ENCODE results near the gene ZNF398.

The ZNF398 gene

DNA sequence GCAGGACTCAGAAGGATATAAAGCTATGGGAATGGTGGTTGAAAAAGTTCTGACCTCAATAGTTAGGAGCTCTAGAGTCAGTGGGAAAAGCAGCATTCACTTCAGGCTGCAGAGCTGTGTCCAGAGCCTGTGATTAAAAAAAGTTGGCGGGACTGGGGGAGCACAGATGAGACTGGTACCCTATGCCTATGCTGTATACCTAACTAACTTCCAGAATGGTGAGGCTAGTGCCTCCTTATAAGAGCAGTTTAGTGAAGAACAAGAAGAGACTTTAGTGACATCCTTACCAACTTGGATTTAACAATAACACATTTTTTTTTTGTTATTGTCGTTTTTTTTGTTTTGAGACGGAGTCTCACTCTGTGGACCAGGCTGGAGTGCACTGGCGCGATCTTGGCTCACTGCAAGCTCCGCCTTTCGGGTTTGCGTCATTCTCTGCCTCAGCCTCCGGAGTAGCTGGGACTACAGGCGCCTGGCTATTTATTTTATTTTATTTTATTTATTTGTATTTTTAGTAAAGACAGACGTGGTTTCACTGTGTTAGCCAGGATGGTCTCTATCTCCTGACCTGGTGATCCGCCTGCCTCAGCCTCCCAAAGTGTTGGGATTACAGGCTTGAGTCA is 41.5 kb downstream of the ZNF398 start:
- FAIRE-seq (no peak), DNase-seq (ENCODE audit: insufficient read length, low spot score) (no peak)
- TF ChIP-seq POU2F2 (IDR thresholded peaks at IDR 0.05; ENCODE audit: low read depth, low read length) (no peak), POLR2AphosphoS5 (IDR thresholded peaks at IDR 0.05; ENCODE audit: low read depth, low read length) (no peak), POLR2A (IDR thresholded peaks at IDR 0.05; ENCODE audit: low read depth, low read length) (no peak), TAF1 (IDR thresholded peaks at IDR 0.05; ENCODE audit: low read depth, low read length) (no peak), PAX5 (IDR thresholded peaks at IDR 0.05; ENCODE audit: insufficient read depth, low read length, severe bottlenecking) (no peak), SPI1 (IDR thresholded peaks at IDR 0.05; ENCODE audit: low read depth, low read length) (no peak)

DNA sequence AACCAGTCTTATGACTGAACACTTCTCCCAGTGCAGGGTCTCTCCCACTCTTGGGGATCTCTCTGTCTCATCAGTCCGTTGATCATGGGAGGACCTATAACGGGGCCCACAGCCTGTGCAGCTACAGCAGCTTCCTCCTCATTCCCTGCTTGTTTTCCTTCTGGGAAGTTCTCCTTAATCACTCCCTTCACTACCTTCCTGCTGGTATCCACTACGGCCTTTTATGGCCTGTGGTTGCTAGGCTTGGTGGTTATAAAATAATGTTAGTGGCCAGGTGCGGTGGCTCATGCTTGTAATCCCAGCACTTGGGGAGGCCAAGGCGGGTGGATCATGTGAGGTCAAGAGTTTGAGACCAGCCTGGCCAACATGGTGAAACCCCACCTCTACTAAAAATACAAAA is 44.6 kb downstream of the ZNF398 start:
- DNase-seq (ENCODE audit: insufficient read length, low spot score) (no peak), FAIRE-seq (no peak)
- TF ChIP-seq PAX5 (IDR thresholded peaks at IDR 0.05; ENCODE audit: insufficient read depth, low read length, severe bottlenecking) = no peak
- no peak for TF ChIP-seq TAF1 (IDR thresholded peaks at IDR 0.05; ENCODE audit: low read depth, low read length)
- TF ChIP-seq POU2F2 (IDR thresholded peaks at IDR 0.05; ENCODE audit: low read depth, low read length) = no peak
- TF ChIP-seq POLR2A (IDR thresholded peaks at IDR 0.05; ENCODE audit: low read depth, low read length) = no peak
- TF ChIP-seq SPI1 (IDR thresholded peaks at IDR 0.05; ENCODE audit: low read depth, low read length) = no peak
- no peak for TF ChIP-seq POLR2AphosphoS5 (IDR thresholded peaks at IDR 0.05; ENCODE audit: low read depth, low read length)

DNA sequence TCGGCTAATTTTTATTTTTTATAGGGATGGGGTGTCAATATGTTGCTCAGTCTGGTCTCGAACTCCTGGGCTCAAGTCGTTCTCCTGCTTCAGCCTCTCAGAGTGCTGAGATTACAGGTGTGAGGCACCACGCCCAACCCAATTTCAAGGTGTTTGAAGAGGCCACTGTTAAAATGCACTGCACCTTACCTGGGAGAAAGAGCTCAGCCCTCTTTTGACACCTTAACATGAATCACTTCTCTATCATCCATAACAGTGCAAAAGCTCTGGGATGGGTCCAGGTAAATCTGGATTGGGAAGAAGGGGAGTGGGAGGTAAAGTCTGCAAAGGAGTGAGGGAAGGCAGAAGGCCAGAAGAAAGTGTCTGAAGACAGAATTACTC is 47.5 kb downstream of the ZNF398 start:
- DNase-seq (ENCODE audit: insufficient read length, low spot score) = no peak
- no peak for FAIRE-seq
- no peak for TF ChIP-seq SPI1 (IDR thresholded peaks at IDR 0.05; ENCODE audit: low read depth, low read length)
- TF ChIP-seq POLR2AphosphoS5 (IDR thresholded peaks at IDR 0.05; ENCODE audit: low read depth, low read length) = no peak
- TF ChIP-seq POLR2A (IDR thresholded peaks at IDR 0.05; ENCODE audit: low read depth, low read length) = no peak
- TF ChIP-seq POU2F2 (IDR thresholded peaks at IDR 0.05; ENCODE audit: low read depth, low read length) = no peak
- TF ChIP-seq TAF1 (IDR thresholded peaks at IDR 0.05; ENCODE audit: low read depth, low read length) = no peak
- no peak for TF ChIP-seq PAX5 (IDR thresholded peaks at IDR 0.05; ENCODE audit: insufficient read depth, low read length, severe bottlenecking)

DNA sequence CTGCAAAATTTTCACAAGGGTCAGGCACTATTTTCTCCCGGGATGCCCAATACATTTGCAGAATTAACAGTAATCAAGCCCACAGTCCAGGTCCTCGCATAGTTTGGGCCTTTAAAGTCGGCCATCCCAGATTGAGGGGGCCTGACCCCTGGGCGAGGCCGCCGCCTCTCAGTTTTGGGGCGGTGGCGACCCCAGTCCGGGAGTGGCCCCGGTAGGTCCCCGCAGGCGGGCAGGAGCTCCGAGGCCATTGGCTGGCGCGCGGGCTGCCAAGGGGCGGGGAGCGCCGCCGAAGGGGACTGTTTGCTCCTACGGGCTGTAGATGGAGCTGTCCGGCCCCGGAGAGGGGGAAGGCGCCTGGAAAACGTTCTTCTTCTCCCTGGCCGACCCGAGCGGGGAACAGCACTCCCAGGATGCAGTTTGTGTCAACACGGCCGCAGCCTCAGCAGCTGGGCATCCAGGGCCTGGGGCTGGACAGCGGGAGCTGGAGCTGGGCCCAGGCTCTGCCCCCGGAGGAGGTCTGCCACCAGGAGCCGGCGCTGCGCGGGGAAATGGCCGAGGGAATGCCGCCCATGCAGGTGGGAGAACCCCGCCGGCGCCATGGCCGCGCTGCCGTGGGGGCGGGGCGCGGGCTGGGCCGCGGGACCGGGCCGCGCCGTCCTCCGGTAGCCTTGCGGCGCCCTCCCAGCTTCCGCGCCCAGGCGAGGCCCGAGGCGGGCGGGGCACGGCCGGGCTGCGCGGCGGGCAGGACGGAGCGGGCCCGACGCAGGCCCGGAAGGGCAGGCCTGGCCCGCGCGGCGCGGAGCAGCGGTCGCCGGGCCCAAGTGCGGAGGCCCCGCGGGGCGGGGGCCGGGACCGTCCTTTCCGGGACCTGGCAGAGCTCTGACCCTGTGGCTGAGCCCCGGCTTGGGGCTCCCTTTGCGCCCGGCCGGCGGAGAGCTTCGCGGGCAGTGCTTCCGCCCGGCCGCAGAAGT is 48.2 kb downstream of the ZNF398 start, which contains the start of gene ZNF282:
ZNF282 (plus strand) TSS at position 367 of the 971 bp plus-strand sequence; CDS start at position 411, 44 bp downstream.
- DNase-seq (ENCODE audit: insufficient read length, low spot score) (peak; percentile 89), FAIRE-seq (peak; percentile 87)
- no peak for TF ChIP-seq SPI1 (IDR thresholded peaks at IDR 0.05; ENCODE audit: low read depth, low read length)
- 0 out of 2 replicates have a peak, but pooled peaks have one; percentile 34 for TF ChIP-seq POU2F2 (IDR thresholded peaks at IDR 0.05; ENCODE audit: low read depth, low read length)
- no peak for TF ChIP-seq PAX5 (IDR thresholded peaks at IDR 0.05; ENCODE audit: insufficient read depth, low read length, severe bottlenecking)
- peak; percentile 51; the same call in 1 of the 2 replicates for TF ChIP-seq POLR2AphosphoS5 (IDR thresholded peaks at IDR 0.05; ENCODE audit: low read depth, low read length)
- peak; percentile 54; the same call in 1 of the 2 replicates for TF ChIP-seq TAF1 (IDR thresholded peaks at IDR 0.05; ENCODE audit: low read depth, low read length)
- peak; percentile 75 for TF ChIP-seq POLR2A (IDR thresholded peaks at IDR 0.05; ENCODE audit: low read depth, low read length)

DNA sequence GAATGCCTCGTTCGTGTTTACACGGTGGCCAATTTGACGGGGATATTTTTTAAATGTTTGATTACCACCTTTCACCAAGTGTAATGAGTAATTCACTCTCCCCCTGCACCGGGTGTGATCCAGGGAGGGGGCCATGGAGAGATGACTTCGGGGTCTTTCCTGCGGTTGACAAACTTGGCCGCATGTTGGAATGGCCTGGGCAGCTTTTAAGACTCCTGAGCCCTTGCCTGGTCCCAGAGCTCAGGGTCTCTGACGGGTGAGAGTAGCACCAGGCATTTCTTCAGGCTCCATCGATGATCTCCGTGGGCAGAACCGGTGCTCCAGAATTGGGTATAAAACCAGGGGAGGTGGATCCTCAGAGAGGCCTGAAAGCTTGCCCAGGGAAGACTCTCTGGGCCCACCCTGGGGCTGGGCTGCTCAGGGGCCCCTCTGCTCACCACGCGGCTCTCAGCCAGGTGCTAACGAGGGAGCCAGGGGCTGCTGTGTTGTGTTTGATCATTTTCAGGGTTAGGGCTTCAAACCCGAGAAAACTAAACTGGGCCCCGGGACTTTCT is 49.0 kb downstream of the ZNF398 start:
- DNase-seq (ENCODE audit: insufficient read length, low spot score) = no peak
- FAIRE-seq = no peak
- no peak for TF ChIP-seq POLR2A (IDR thresholded peaks at IDR 0.05; ENCODE audit: low read depth, low read length)
- no peak for TF ChIP-seq PAX5 (IDR thresholded peaks at IDR 0.05; ENCODE audit: insufficient read depth, low read length, severe bottlenecking)
- no peak for TF ChIP-seq TAF1 (IDR thresholded peaks at IDR 0.05; ENCODE audit: low read depth, low read length)
- TF ChIP-seq POU2F2 (IDR thresholded peaks at IDR 0.05; ENCODE audit: low read depth, low read length) = no peak
- no peak for TF ChIP-seq POLR2AphosphoS5 (IDR thresholded peaks at IDR 0.05; ENCODE audit: low read depth, low read length)
- no peak for TF ChIP-seq SPI1 (IDR thresholded peaks at IDR 0.05; ENCODE audit: low read depth, low read length)

DNA sequence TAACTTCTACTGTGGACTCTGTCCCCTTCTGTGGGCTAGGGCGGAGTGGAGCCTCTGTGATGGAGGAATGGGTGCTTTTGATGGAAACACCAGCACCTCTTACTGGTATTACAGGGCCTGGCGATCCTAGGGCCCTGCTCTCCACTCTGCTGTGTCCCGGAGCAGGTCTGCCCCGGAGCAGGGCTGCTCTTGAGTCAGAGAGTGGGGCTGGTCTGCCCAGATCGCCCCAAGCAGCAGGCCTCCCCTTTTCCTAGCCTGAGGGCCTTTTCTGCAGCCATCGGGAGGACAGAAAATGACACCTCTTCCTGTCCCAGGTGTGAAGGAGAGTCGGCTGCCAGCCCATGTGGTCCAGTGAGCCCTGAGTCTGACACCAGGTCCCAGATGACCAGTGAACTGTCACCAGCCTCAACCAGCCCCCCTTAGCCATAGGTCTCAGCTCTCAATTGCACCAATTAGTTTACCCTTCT is 49.5 kb downstream of the ZNF398 start:
- no peak for TF ChIP-seq PAX5 (IDR thresholded peaks at IDR 0.05; ENCODE audit: insufficient read depth, low read length, severe bottlenecking)
- no peak for FAIRE-seq
- no peak for DNase-seq (ENCODE audit: insufficient read length, low spot score)

DNA sequence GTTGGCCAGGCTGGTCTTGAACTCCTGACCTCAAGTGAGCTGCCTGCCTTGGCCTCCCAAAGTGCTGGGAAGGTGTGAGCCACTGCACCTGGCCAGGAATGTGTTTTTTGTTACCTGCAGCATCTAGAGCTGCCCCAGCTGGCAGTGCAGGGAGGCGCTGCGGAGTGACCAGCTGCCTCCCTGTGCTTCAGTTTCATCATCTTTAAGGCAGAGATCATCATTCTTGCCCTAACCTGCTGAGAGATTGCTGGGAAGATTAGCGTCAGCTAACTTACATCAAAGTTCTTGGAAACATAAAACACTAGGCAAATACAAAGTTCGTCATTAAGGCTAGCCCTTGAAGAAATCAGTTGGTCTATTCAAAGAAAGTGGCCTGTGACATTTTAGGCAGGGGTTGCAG is 50.4 kb downstream of the ZNF398 start:
- FAIRE-seq (no peak), DNase-seq (ENCODE audit: insufficient read length, low spot score) (no peak)
- TF ChIP-seq TAF1 (IDR thresholded peaks at IDR 0.05; ENCODE audit: low read depth, low read length) = no peak
- no peak for TF ChIP-seq POLR2AphosphoS5 (IDR thresholded peaks at IDR 0.05; ENCODE audit: low read depth, low read length)
- no peak for TF ChIP-seq PAX5 (IDR thresholded peaks at IDR 0.05; ENCODE audit: insufficient read depth, low read length, severe bottlenecking)
- no peak for TF ChIP-seq SPI1 (IDR thresholded peaks at IDR 0.05; ENCODE audit: low read depth, low read length)
- no peak for TF ChIP-seq POU2F2 (IDR thresholded peaks at IDR 0.05; ENCODE audit: low read depth, low read length)
- no peak for TF ChIP-seq POLR2A (IDR thresholded peaks at IDR 0.05; ENCODE audit: low read depth, low read length)

DNA sequence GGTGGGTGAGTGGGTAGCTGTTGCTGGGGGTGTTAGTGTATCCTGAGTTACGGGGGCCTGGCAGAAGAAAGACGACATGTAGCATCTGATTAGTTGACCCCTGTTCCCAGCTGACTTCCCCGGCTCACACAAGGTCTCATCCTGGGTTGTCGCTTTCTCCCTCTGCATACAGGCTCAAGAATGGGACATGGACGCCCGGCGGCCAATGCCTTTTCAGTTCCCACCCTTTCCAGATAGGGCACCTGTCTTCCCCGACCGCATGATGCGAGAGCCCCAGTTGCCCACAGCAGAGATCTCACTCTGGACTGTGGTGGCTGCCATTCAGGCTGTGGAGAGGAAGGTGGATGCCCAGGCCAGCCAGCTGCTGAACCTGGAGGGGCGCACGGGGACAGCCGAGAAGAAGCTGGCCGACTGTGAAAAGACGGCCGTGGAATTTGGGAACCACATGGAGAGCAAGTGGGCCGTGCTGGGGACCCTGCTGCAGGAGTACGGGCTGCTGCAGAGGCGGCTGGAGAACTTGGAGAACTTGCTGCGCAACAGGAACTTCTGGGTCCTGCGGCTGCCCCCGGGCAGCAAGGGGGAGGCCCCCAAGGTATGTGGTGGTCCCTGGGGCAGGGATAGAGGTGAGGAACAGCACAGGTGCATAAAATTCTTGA is 51.0 kb downstream of the ZNF398 start:
- FAIRE-seq = no peak

More for the DNA sequence above, 51.0 kb downstream of the ZNF398 start:
- TF ChIP-seq POLR2A (IDR thresholded peaks at IDR 0.05; ENCODE audit: low read depth, low read length) = no peak
- no peak for TF ChIP-seq POU2F2 (IDR thresholded peaks at IDR 0.05; ENCODE audit: low read depth, low read length)
- no peak for TF ChIP-seq POLR2AphosphoS5 (IDR thresholded peaks at IDR 0.05; ENCODE audit: low read depth, low read length)
- no peak for DNase-seq (ENCODE audit: insufficient read length, low spot score)

Measured in GM12891 (cell line).